CD4-positive, alpha-beta T cell treated with Interleukin-6 at 100 ng/mL for 8 hours (primary cell): ENCODE data around the gene BTBD16.

Experiments used
- DNase-seq: peaks from one replicate; pipeline ENCODE4 v3.0.0-alpha.2; 2020; ENCODE audit warnings: mixed read lengths, low spot score

The BTBD16 gene

DNA sequence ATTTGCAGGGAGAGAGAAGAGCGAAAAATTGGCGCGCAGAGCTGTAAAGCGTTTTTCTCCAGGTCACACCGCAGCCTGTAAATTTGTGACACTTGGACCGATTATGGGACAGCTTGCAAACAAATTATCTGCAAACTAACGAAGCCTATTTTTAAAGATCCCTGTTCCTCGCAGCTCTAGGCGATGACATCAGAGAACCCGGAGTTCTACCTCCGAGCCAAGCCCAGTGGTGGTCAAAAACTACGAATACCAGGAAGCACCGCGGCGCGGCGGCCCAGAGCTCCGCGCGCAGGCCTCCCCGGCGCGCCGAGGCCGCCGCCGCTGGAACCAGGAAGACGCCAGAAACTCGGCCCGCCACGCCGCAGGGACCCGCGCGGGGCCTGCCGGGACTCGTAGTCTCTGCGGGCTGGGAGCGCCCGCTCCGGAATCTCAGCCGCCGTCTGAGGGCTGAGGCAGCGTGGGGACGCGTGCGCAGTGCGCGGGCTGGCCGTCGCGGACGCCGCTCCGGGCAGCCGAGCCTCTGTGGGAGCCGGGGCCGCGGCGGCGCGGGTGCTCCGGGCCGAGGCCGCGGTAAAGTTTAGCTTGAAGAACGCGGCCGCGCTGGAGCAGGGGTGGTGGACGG lies 103.3 kb downstream of the BTBD16 start, which contains the start of gene PLEKHA1:
TSS of gene PLEKHA1 (plus strand) at position 472 of the 622 bp plus-strand sequence. CDS start 18,493 bp downstream, outside the sequence.
- DNase-seq = peak; percentile 93

DNA sequence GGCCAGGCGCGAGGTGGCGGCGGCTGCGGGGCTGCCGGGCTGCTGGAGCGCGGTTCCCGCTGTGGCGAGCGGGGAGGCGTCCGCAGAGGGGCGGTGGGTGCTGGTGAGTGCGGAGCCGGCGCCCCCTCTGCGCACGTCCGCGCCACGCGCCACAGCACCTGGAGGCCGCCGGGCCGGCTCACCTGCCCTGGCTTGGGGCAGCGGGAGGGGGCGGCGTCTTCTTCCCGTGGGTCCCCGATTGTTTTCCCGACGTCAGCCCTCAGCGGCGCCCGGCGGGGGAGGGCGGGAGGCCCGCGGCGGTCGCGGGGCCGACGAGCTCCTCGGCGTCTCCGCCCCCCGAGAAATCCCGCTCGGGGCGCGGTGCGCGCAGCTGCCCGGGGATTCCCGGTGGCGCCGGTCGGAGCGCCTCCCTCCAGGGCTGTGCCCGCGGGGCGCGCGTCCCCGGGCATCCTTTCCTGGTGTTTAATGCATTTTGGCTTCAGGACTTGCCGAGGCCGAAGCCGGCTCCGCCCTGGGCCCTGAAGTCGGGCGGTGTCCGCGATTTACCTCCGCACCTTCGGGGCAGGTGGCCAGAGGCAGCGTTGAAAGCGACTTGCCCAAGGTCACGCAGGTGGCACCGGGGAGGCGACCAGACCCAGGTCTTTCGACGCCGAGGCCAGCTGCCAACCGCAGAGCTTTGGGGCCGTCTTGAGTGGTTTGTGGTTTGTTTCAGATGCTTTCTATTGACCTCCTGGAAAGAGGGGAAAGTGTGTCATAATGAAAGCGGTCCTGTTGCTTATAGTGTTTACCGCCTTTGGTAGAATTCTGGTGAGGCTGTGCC lies 104.0 kb downstream of the BTBD16 start:
- peak; percentile 50 for DNase-seq

DNA sequence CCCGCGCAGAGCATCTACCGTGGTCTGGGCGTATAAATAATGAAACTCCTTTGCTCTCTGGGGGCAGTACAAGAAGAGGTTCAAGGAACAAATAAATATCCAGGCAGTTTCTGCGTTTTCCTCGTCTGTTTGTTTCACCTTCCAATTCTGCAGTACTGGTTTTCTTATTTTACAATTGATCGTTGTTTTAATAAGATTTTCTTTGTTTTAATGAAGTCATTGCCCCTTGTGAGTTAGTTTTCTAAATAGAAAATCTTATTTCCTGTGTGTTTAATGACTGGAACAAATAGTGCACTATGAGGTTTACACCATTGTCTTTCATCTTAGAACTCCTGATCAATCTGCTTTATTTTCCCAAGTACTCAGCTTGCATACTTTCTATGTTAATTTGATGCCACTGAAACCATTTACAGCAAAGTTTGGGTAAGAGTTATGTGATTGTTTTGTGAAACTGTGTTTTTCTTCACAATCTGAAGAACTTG lies 104.6 kb downstream of the BTBD16 start:
- DNase-seq = no peak

DNA sequence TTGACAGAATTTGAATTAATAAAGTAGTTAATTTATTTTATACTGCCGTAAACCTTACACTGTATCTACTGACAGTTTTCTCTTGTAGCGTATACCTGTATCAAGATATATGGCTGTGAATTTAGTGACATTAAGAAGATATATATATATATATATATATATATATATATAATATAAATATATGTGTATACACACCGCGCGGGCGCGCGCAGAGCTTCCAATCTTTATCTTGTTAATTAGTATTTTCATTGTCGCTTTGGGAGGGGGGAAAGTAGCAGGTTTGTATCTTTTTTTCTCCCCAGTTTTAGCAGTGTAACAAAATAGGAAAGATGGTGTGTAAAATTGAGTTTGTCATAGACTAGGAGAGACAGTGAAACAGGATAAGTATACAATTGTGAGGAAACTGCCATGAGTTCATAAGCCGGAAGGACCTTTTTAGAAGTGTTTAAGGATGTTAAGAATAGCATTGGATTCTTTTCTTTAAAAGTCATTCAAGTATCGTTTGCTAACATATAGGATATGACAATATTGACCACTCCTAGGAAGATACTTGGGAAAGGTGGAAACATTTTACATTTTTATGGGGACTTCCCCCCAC lies 105.4 kb downstream of the BTBD16 start:
- DNase-seq = no peak

DNA sequence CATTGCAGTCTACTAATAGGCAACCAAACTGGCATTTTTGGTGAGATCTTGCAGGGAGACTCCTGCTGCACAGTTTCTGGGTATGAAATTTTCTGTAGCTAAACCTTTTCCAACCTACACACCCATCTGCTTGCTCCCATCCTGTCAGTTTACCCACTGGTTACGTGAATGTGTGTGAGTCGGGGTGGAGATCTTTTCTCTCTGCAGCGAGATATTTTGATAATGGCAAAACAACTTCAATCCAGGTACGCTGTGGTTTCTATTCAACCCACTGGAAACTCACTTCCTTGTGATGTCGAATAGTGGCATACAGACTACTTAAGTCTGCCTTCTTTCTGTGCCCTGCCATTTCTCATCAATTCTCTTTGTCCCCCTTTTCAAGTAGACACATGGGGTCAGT lies 107.9 kb downstream of the BTBD16 start:
- DNase-seq = no peak

DNA sequence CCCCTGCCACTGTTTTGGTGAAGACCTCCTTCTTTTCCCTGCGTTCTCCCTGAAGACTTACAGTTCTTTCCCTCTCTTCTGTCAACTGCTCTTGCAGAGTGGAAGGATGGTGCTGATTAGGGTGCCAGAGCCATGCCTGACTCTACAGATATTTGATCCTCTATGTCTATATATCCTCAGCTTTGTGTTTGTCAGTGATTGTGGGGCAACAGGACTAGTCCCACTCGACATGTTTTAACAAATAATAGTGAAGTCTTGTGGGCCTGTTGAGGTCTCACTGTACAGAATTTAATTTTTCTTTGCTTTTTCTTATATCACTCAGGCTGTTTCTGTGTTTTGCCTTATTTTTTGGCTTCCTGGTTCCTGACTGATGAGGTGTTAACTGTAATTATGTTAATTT lies 108.4 kb downstream of the BTBD16 start:
- DNase-seq = no peak

DNA sequence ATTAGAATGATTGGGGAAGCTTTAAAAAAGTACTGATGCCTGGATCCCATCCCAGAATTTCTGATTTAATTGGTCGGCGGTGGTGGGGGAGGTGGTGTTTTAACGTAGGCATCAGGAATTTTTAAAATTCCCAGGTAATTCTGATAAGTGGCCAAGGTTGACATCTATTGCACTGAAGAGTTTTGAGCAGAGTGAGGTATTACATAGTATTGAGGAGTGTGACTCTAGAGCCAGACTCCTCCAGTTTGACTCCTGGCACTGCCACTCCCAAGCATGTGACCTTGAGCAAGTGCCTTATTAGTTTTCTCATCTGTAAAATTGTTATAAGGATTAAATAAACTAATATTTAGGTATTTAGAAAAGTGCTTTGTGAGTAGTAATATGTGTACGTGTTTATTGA lies 109.6 kb downstream of the BTBD16 start:
- no peak for DNase-seq

DNA sequence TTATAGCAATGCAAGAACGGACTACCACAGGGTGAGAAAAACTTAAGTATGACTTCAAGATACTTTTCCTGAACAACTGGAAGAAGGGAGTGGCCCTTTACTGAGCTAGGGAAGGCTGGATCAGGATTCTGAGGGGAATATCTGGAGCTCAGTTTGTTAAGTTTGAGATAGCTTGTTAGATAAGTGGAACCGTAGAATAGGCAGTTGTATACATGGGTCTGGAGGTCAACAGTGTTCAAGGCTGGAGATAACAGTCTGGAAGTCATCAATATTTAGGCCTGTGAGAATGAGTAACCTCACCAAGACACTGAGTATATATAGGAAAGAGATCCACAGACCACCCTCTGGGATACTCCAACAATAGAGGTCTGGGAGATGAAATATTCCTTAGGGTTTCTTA lies 110.6 kb downstream of the BTBD16 start:
- DNase-seq = no peak

DNA sequence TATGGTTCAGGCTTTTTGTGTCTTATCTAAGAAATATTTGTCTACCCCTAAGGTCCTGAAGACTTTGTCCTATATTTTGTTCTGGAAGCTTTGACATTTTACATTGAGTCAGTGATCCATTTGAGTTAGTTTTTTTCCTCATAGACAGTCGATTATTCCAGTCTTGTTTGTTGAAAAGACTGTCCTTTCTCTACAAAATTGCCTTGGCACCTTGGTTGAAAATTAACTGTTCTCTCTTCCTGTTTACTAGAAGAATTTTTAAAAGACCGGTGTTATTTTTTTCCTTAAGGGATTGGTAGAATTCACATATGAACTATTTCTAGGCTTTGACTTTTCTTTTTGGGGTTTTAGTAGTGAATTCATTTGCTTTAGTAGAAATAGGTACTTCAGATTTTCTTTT lies 115.4 kb downstream of the BTBD16 start:
- no peak for DNase-seq

DNA sequence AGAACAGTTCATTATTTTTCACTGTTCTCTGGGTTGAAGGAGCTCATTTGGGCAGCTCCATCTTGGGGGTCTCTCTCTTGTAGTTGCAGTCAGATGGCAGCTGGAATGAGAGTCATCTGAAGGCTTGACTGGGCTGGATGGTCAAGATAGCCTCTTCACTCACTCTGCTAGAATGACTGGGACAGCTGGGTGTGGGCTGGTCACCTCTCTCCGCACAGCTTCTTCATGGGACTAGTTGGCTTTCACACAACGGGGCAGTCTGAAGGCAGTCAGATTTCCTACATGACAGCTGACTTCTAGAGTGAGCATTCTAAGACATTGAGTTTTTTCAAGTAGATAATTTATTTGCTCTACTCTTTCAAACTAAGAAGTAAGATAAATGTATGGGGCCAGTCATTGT lies 116.5 kb downstream of the BTBD16 start:
- no peak for DNase-seq
